MG63 (cell line): ENCODE data around the gene NFKBIE. TPM values are rescaled to one million over a fixed set of nuclear protein-coding genes. Genes with fewer than 3 reads are reported as not detected.

ENCODE experiments used
- DNase-seq: peaks from one replicate; pipeline ENCODE4 v3.0.0-alpha.2; 2020
- H3K27me3 ChIP-seq: fragments of 250-450 bp; sonication (Bioruptor Pico); 2 replicates; pipeline ENCODE4 v1.5.1; 2020; ENCODE audit warnings: mild to moderate bottlenecking, moderate library complexity
- H3K36me3 ChIP-seq: fragments of 250-450 bp; sonication (Bioruptor Pico); 2 replicates; pipeline ENCODE4 v1.5.1; 2020; ENCODE audit warnings: mild to moderate bottlenecking, moderate library complexity
- H3K4me3 ChIP-seq: fragments of 250-450 bp; sonication (Bioruptor Pico); 2 replicates; pipeline ENCODE4 v1.5.1; 2020; ENCODE audit warnings: mild to moderate bottlenecking, moderate library complexity
- H3K9me3 ChIP-seq: fragments of 250-450 bp; sonication (Bioruptor Pico); 2 replicates; pipeline ENCODE4 v1.5.1; 2020; ENCODE audit warnings: mild to moderate bottlenecking, moderate library complexity
- total RNA-seq: library from RNA; depleted of rRNA; stranded (reverse); fragments of >200 nt; shearing (Covaris generic); gene quantifications from 2 replicates; pipeline ENCODE4 v1.2.3, GENCODE V29; 2014; ENCODE audit warnings: low replicate concordance

NFKBIE gene
- total RNA-seq, 1 experiment from 2014 or later, result 24.4 TPM

DNA sequence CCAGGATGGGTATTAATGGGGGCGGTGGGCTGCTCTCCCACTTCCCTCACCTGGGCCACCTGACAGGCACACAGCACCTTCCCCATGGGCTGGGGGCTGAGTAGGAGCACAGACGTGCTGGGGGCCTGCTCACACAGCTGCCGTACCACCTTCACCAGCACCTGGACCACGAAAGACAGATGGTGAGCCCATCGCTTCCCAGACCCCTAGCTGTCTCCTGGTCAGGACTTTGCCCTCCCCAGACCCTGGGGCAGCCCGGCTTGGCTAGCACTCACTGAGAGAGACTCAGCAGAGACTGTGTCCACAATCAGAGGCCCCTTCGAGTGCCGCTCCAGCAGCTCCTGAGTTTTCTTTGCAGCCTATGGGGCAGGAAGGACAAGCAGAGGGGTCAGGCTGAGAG is 35.8 kb upstream of the NFKBIE start:
- Histone ChIP-seq H3K36me3 (peaks cover 60% of the 10 kb centered on the region), H3K9me3 (no peaks in the 10 kb centered on the region), H3K4me3 (no peak overlapping the region), H3K27me3 (peaks cover 29% of the 10 kb centered on the region)
- no peak for DNase-seq

DNA sequence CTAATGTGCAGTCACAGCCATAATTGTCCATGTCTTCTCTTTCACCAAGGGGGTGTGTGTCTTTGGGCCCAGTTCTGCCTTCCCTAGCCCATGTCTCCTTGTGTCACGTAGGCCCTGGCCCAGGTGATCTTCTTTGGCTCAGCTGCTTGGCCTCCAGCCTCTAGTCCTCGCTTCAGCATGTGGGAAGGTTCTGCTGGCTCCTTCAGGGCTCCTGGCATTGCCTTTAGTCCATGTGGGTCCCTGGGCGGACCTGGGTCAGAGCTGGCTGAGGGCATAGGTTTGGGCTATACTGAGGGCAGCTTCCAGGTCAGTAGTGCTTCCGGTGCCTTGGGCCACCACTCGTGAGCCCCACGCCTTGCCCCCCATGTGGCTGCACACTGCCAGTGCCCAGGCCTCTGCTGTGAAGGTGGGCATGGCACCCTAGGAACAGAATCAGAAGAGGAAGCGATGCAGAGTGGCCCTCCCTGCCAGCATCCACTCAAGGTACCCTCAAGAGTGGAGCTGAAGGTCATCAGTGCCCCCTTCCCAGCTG is 35.0 kb upstream of the NFKBIE start:
- H3K9me3 ChIP-seq, result no peaks in the 10 kb centered on the region
- H3K4me3 ChIP-seq, result no peak overlapping the region
- H3K27me3 ChIP-seq, result peaks cover 36% of the 10 kb centered on the region
- peaks cover 53% of the 10 kb centered on the region for H3K36me3 ChIP-seq
- DNase-seq, result no peak

DNA sequence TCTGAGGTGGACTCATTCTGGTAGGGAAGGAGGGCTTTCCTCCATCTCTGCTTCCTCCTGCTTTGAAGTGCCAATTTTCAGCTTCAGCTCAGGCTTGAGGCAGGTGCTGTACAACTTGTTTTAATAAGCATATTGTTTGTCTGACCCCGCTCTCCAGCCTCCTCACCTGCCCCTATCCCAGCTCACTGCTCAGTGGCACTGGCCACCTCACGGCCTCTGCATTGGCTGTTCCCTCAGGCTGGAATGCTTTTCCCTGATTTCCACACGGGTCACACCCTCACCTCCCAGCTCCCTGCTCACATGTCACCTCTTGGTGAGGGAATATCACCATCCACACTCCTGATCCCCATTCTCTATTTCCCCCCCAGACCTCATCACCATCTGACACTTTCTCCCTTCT is 33.5 kb upstream of the NFKBIE start:
- no peaks in the 10 kb centered on the region for H3K9me3 ChIP-seq
- H3K4me3 ChIP-seq, result no peak overlapping the region

DNA sequence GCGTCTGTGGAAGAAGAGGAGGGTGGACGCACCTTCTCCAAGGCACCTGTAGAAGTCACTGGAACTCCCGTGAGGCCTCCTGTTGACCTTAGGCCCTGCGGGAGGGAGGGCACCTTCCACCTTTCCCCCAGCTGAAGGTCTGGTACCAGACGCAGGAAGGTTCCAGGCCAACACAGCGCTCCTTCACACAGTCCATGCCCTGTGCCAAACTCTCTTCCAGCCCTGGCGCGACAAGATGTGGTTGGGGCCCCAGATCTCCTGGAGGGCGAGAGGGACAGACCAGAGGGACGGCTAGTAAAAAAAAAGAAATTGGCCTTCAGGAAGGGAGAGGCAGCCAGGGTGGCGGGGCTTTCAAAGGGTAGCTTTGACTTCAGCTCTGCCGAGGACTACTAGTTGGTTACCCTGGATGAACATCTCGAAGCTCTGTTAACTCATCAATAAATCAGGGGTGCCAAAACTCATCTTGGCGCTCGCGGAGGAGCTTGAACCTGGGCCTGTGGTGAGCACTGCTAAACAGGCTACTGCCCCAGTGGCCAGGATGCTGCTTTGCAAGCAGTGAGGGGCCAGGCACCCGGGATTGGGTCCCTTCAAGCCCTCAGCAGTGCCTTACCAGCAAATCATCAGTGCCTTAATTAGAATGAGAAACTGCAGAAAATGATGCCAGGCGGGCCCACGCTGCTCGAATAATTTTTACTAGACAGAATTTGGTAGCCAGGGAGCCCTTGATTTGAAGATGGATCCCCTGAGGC is 32.9 kb upstream of the NFKBIE start:
- no peaks in the 10 kb centered on the region for H3K9me3 ChIP-seq
- H3K27me3 ChIP-seq, result peaks cover 51% of the 10 kb centered on the region
- peaks cover 31% of the 10 kb centered on the region for H3K36me3 ChIP-seq
- peak; percentile 57 for DNase-seq
- H3K4me3 ChIP-seq, result peak overlapping the region; percentile 40; the same call in 1 of the 2 replicates

More for the DNA sequence above, 33.5 kb upstream of the NFKBIE start:
- peaks cover 38% of the 10 kb centered on the region for H3K36me3 ChIP-seq
- no peak for DNase-seq
- peaks cover 47% of the 10 kb centered on the region for H3K27me3 ChIP-seq

DNA sequence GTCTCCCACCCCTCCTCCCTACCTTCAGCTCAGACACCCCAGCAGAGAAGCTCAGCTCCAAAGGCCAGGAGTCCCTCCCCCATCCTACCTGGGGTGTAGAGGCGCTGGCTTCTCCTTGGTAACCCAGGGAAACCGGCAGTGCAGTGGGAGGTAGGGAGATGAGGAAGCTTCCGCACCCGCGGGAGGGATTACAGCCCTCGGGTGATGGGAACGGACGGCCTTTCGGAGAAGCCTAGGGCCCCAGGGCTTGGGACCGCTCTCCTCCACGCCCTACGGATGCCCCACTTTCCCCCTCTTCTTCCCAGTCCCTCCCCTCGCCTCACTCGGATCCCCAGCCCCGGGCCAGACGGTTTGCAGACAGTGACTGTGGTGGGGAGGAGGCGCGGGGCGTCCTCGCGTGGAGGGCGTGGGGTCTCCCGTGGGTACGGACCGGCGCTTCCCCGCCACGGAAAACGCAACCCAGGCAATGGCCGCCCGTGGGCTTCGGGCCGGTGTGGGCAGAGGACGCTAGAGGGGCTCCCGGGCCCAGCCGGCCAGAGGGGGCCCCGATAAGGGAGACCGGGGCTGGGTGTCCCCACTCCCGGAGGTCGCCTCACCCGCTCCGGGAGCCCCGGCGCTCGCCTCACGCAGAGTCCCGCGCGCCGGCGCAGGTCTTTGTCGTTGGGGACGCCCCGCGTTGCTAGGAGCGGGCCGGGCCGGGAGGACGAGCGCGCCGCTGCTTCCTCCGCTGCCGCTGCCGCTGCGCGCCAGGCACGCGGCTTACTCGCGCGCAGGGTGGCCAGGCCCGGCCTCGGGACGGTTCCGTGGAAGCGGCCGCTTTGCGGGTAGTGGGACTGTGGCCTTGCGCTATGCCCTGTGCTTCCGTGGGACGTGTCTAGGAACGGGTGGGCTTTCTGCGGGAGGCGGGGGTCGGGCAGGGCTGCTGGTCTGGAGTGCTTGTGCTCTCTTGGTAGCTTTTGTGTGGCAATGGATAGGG is 32.0 kb upstream of the NFKBIE start:
- peak; percentile 75 for DNase-seq

DNA sequence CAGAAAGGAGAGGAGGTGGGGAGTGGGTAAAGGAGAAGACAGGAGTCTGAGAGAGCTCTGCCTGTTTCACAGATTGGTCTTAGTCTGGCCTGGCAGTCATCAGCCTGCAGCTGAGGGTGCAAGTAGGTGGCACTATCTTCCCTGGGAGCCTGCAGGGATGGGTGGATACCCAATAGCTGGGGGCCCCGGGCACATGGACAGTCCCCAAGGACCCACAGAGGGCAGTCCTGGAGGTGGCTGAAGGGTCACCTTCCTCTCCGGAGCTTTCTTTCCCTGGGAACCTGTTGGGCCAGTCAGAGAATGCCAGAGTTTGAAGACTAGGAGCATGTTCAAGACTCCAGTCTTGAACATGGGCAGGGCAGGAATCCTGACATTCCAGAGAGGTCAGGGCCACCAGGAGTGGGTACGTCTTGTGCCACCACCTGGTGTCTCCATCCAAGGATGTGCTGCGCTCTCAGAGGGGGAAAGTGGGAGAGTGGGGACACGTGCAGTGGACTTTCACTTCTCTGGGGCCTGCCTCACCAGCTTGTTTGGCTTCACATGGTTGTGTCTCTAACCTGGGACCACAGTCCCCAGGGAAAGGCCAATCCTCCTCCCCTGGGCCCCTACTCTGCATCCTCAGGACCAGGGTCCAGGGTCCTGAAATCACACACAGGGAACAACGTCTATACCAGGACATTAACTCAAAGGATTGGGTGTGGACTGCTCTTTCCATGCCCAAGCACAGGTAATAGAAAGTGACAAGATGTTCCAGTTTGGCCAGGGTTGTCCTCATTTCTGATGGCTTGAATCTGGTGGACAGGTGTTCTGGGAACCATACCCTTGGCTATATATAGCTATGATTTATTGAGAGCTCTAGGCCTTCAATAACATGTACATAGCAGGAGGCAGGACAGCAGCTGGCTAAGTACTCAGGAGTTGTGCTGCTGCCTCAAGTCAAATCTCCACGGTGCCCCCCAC is 29.8 kb upstream of the NFKBIE start:
- Histone ChIP-seq H3K9me3 (no peaks in the 10 kb centered on the region), H3K36me3 (peaks cover 1% of the 10 kb centered on the region), H3K4me3 (no peak overlapping the region), H3K27me3 (peaks cover 78% of the 10 kb centered on the region)
- no peak for DNase-seq

More for the DNA sequence above, 32.0 kb upstream of the NFKBIE start:
- peaks cover 22% of the 10 kb centered on the region for H3K36me3 ChIP-seq
- no peaks in the 10 kb centered on the region for H3K9me3 ChIP-seq
- peaks cover 58% of the 10 kb centered on the region for H3K27me3 ChIP-seq
- H3K4me3 ChIP-seq, result peak overlapping the region; percentile 40

DNA sequence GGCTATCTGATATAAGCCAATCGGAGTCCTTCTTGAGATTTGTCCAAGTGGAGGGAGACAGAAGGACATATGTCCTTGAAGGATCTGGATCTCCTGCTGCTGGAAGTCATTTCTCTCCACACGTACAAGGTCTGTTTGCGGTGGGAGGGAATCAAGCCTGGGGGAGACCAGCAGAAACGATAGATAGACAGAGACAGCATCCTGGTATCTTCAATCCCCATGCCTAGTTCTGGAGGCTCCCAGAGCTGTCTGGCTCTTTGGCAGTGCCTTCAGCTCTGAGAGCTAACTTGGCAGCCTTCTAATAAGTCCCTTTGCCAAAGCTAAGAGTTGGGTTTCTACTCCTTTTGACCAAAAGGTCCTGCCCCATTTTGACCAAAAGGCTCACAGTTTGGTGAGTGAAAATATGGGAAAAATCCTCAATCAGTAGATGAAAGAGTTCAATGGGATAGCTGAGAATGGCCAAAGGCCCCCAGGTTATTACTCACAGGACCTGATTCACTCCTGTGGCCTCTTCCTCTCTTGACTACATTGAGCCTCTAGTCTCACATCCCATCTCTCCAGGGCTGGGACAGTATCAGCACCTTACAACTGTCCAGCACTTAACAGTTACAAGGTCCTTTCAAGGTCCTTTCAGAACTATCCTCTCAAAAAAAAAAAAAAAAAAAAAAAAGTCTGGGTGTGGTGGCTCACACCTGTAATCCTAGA is 27.5 kb upstream of the NFKBIE start:
- Histone ChIP-seq H3K4me3 (no peak overlapping the region), H3K36me3 (no peaks in the 10 kb centered on the region), H3K27me3 (peaks cover 88% of the 10 kb centered on the region), H3K9me3 (no peaks in the 10 kb centered on the region)
- no peak for DNase-seq

DNA sequence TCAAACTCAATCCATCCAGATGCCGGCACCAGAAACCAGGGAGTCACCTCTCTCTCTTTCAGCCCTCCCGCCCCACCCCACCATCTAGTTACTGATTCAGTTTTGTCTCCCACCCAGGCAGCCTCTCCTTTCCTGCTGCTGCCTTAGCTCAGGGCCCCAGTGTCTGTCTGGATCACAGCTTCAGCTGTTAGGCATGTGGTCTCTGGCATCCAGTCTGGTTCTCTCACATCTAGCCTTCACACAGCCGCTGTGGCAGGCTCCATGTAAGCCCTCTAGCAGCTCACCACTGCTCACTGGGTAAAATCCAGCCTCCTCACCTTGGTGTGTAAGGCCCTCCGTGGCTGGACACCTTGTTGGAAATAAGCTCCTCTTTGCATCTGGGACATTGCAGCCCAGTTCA is 26.5 kb upstream of the NFKBIE start:
- Histone ChIP-seq H3K4me3 (no peak overlapping the region), H3K27me3 (peaks cover 88% of the 10 kb centered on the region), H3K36me3 (no peaks in the 10 kb centered on the region), H3K9me3 (no peaks in the 10 kb centered on the region)
- DNase-seq, result no peak

DNA sequence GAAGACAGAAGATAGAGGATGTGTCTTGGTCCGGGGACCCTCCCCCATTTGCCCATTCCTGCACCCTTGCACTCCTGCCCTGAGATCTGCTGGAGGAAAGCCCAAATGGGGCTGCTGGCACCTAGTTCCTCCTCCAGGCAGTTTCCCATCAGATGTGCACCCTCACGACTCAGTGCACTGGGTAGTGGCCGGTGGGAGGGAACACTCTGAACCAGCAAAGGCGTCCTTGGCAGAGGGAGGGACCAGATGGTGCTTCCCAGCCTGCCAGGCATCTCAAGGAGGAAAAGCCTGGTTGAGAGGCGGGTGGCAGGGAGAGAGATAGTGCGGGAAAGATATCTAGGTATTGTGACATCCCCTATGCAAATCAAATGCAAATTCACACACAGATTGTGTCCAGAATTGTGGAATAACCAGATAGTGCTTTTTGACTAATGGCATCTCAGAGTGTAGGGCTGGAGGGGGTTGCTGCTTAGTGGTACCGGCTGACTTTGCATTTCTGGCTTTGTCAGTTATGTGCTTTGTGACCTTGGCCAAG is 24.4 kb upstream of the NFKBIE start:
- DNase-seq, result no peak
- H3K36me3 ChIP-seq, result no peaks in the 10 kb centered on the region
- H3K4me3 ChIP-seq, result no peak overlapping the region
- no peaks in the 10 kb centered on the region for H3K9me3 ChIP-seq
- H3K27me3 ChIP-seq, result peaks cover 84% of the 10 kb centered on the region

DNA sequence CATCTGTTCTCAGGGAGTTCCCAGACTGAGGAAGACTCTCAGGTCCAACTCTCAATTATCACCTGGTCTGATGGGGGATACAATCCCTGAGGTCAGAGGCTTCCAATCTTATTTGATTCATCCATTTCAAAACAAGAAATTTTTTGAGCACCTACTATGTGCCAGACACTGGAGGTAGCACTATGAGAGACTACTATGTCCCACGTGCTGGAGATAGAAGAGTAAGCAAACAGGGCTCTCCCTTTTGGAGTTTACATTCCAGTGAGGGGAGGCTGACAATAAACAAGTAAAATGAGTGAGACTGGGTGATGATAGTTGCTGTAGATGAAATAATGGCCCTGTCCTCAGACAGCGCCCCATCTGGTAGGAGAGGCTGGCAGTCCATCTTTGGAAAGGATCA is 21.4 kb upstream of the NFKBIE start:
- peaks cover 92% of the 10 kb centered on the region for H3K27me3 ChIP-seq

DNA sequence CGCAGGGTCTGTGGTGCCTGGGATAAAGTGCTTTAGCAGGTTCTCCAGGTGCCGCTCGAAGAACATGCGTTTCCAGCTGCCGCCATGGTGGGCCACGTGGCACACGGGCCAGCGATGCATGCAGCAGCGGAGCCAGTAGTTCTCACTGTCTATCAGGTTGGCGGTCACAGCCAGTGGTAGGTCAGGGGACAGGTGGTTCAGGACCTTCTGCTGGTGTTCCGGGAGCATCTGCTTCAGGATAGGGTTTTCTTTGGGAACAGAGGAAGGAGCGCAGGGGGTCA is 20.9 kb upstream of the NFKBIE start:
- DNase-seq, result no peak
- H3K9me3 ChIP-seq, result no peaks in the 10 kb centered on the region
- H3K4me3 ChIP-seq, result no peak overlapping the region
- peaks cover 93% of the 10 kb centered on the region for H3K27me3 ChIP-seq
- H3K36me3 ChIP-seq, result no peaks in the 10 kb centered on the region

More for the DNA sequence above, 21.4 kb upstream of the NFKBIE start:
- DNase-seq, result no peak
- H3K4me3 ChIP-seq, result no peak overlapping the region
- H3K36me3 ChIP-seq, result no peaks in the 10 kb centered on the region
- H3K9me3 ChIP-seq, result no peaks in the 10 kb centered on the region

DNA sequence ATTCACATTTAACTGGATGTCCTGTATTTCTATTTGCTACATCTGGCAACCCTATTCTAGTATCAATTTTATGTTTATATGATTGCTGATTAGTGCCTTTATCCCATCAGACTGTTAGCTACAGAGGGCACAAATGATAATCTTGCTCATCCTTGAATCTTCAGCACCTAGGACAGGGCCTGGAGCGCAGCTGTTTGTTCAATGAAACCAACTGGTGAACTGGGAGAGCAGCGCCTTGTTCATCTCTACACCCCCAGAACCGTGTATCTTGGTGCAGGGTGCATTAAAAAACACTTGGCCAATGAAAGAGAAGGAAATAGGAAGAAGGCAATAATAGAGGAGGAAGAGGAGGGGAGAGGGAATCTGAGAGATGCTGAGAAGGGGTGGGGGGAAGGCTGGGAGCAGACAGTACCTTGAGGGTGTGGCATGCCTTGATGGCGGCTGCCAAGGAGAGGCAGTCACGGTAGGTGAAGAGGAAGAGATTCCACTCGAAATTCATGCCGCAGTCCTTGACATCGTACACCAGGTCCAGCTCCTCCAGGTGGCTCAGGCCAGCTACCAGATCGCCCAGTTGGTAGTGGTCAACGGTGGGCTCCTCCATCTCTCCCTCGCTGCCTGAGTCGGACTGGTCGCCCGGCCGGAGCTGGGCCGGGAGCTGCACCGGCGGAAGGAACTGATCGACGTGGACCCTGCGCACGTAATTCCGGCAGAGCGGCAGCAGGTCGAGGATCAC is 20.4 kb upstream of the NFKBIE start:
- peaks cover 93% of the 10 kb centered on the region for H3K27me3 ChIP-seq
- DNase-seq, result no peak
- no peaks in the 10 kb centered on the region for H3K36me3 ChIP-seq

DNA sequence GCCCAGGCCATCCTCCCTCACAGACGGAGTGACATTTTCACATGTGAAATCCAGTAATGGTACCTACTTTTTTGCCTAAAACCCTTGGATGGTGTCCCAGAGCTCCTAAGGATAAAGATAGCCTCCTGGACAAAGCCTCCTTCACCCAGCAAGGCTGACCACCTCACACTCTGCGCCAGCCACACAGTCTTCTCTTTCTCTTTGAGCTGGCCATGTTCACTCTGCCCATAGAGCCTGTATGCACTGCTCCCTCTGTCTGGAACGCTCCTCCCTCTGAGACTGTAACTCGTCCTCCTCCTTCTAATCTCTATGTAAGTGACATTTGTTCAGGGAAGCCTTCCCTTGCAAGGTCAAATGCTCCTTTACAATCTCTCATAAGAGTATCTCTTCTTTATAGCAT is 19.5 kb upstream of the NFKBIE start:
- no peak for DNase-seq
- H3K27me3 ChIP-seq, result peaks cover 93% of the 10 kb centered on the region
- H3K4me3 ChIP-seq, result no peak overlapping the region
- no peaks in the 10 kb centered on the region for H3K36me3 ChIP-seq
- no peaks in the 10 kb centered on the region for H3K9me3 ChIP-seq

More for the DNA sequence above, 20.4 kb upstream of the NFKBIE start:
- H3K9me3 ChIP-seq, result no peaks in the 10 kb centered on the region
- H3K4me3 ChIP-seq, result no peak overlapping the region

DNA sequence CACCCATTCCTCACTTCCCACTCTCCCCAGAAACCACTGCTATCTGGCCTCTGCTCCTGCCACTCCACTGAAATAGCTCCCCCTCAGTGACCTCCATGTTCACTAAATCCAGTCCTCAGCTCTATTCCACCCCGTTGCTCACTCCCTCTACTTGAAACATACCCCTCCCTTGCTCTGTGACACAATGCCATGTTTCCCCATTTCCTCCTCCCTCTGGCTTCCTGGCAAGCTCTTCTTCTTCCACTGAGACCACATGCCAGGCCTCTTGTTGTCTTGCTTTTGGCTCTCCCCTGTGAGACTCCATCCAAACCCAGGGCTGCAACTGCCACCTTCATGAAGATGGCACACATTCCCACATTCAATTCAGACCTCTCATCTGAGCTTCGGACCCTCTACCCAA is 18.8 kb upstream of the NFKBIE start:
- Histone ChIP-seq H3K9me3 (no peaks in the 10 kb centered on the region), H3K27me3 (peaks cover 92% of the 10 kb centered on the region), H3K36me3 (no peaks in the 10 kb centered on the region), H3K4me3 (no peak overlapping the region)
- no peak for DNase-seq
